ENCODE measurements around the gene PEPD.

The PEPD gene

GRCh38 chr19:33465834-33466233 is 55.8 kb downstream of the PEPD start:
- Histone ChIP-seq H3K4me3 (ENCODE audit: low read depth, low read length, poor library complexity, severe bottlenecking) (no peak overlapping the region), H3K27me3 (ENCODE audit: insufficient read depth, low read length) (no peaks in the 10 kb centered on the region), H3K79me2 (ENCODE audit: insufficient read depth, low read length) (no peaks in the 10 kb centered on the region), H3K9ac (ENCODE audit: low read length) (no peak overlapping the region), H3K9me2 (ENCODE audit: low read depth, low read length) (no peaks in the 10 kb centered on the region), H3K4me2 (ENCODE audit: low read length) (no peak overlapping the region), H2AFZ (ENCODE audit: low read length) (no peak overlapping the region), H3K36me3 (ENCODE audit: insufficient read depth, low read length) (no peaks in the 10 kb centered on the region), H3K4me1 (ENCODE audit: insufficient read depth, low read length, severe bottlenecking) (no peaks in the 10 kb centered on the region), H3K9me3 (ENCODE audit: low read length) (no peaks in the 10 kb centered on the region), H4K20me1 (ENCODE audit: insufficient read depth, low read length) (no peaks in the 10 kb centered on the region), H3K27ac (ENCODE audit: low read depth, low read length, poor library complexity, severe bottlenecking) (no peak overlapping the region), H3F3A (ENCODE audit: insufficient read depth, low read length) (no peaks in the 10 kb centered on the region)
- TF ChIP-seq EZH2 (IDR thresholded peaks at IDR 0.05; ENCODE audit: borderline replicate concordance, low read length) (no peak), CTCF (IDR thresholded peaks at IDR 0.05; ENCODE audit: low read length) (no peak)

DNA sequence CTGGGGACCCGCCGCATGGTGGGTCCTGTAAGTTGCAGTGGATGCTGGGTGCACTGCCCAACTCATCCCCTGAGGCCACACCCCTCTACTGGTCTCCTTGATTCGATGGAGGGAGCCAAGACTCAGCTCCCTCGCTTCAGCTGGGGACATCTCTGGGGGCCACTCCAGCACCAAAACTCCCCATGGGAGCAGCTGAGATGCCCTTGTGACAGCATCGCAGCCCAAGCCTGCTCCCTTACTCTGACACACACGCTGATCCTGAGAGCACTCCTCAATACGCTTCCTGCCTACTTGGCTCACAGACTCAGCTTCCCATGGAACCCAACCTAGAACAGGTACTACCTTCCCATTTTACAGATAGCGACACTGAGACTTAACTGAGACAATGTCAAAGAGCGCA is 56.2 kb downstream of the PEPD start:
- Histone ChIP-seq H4K20me1 (ENCODE audit: insufficient read depth, low read length) (no peaks in the 10 kb centered on the region), H3K4me1 (ENCODE audit: insufficient read depth, low read length, severe bottlenecking) (no peaks in the 10 kb centered on the region), H3K4me3 (ENCODE audit: low read depth, low read length, poor library complexity, severe bottlenecking) (no peak overlapping the region), H3K9ac (ENCODE audit: low read length) (no peak overlapping the region), H3K27ac (ENCODE audit: low read depth, low read length, poor library complexity, severe bottlenecking) (no peak overlapping the region), H3K4me2 (ENCODE audit: low read length) (no peak overlapping the region), H3K27me3 (ENCODE audit: insufficient read depth, low read length) (no peaks in the 10 kb centered on the region), H3K9me2 (ENCODE audit: low read depth, low read length) (no peaks in the 10 kb centered on the region), H2AFZ (ENCODE audit: low read length) (no peak overlapping the region), H3K36me3 (ENCODE audit: insufficient read depth, low read length) (no peaks in the 10 kb centered on the region), H3K79me2 (ENCODE audit: insufficient read depth, low read length) (no peaks in the 10 kb centered on the region), H3K9me3 (ENCODE audit: low read length) (no peaks in the 10 kb centered on the region), H3F3A (ENCODE audit: insufficient read depth, low read length) (no peaks in the 10 kb centered on the region)
- TF ChIP-seq EZH2 (IDR thresholded peaks at IDR 0.05; ENCODE audit: borderline replicate concordance, low read length) (no peak), CTCF (IDR thresholded peaks at IDR 0.05; ENCODE audit: low read length) (no peak)

GRCh38 chr19:33464733-33465115 is 56.9 kb downstream of the PEPD start:
- Histone ChIP-seq H4K20me1 (ENCODE audit: insufficient read depth, low read length) (no peaks in the 10 kb centered on the region), H3K9ac (ENCODE audit: low read length) (no peak overlapping the region)

More at GRCh38 chr19:33464733-33465115, 56.9 kb downstream of the PEPD start:
- Histone ChIP-seq H3K9me3 (ENCODE audit: low read length) (no peaks in the 10 kb centered on the region), H3K9me2 (ENCODE audit: low read depth, low read length) (no peaks in the 10 kb centered on the region), H3K4me1 (ENCODE audit: insufficient read depth, low read length, severe bottlenecking) (no peaks in the 10 kb centered on the region), H3K27me3 (ENCODE audit: insufficient read depth, low read length) (no peaks in the 10 kb centered on the region), H3K4me3 (ENCODE audit: low read depth, low read length, poor library complexity, severe bottlenecking) (no peak overlapping the region), H2AFZ (ENCODE audit: low read length) (no peak overlapping the region), H3K27ac (ENCODE audit: low read depth, low read length, poor library complexity, severe bottlenecking) (no peak overlapping the region), H3K36me3 (ENCODE audit: insufficient read depth, low read length) (no peaks in the 10 kb centered on the region), H3K79me2 (ENCODE audit: insufficient read depth, low read length) (no peaks in the 10 kb centered on the region), H3K4me2 (ENCODE audit: low read length) (no peak overlapping the region), H3F3A (ENCODE audit: insufficient read depth, low read length) (no peaks in the 10 kb centered on the region)
- TF ChIP-seq CTCF (IDR thresholded peaks at IDR 0.05; ENCODE audit: low read length), result no peak
- TF ChIP-seq EZH2 (IDR thresholded peaks at IDR 0.05; ENCODE audit: borderline replicate concordance, low read length), result no peak

Data from OCI-LY1 (cell line).